Gastrocnemius medialis (tissue), 4 donors: Measurements from ENCODE around the gene AMBP.

ENCODE experiments used
- CTCF ChIP-seq, 5 experiments: fragments of 450-650 bp in 3 of 5; fragments of 200-600 bp in 2 of 5; sonication (generic) in 2 of 5; IDR thresholded peaks in 4 of 5; conservative IDR thresholded peaks in 1 of 5; 1 replicate in 4 of 5; 2 replicates in 1 of 5; pipeline ENCODE4 v1.5.1; 2016 to 2019; ENCODE audit warnings: antibody characterized with exemption in 5 of 5, mild to moderate bottlenecking in 3 of 5, moderate library complexity in 3 of 5
- POLR2A ChIP-seq, 2 donors: fragments of 450-650 bp; IDR thresholded peaks; one replicate each; pipeline ENCODE4 v1.6.1; 2017; ENCODE audit warnings: antibody characterized with exemption in 2 of 2, mild to moderate bottlenecking in 2 of 2, moderate library complexity in 2 of 2

DNA sequence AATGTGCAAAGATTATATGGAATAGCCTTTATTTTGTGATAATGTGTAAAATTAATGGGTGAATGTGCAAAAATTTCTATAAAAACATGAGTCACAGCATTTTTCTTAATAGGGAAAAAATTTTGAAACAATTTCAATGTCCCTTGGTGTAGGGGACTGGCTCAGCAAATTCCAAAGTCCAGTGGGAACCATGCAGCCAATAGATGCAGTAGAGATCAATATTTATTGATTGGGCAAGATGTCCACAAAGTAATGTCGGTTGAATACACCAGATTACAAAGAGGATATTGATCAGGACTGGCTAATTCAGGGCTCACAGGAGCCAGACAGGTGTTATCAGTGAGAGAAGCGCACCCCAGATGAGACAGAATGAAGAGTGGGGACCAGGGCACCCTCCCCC, 62.5 kb downstream of the AMBP start:
- no peak for TF ChIP-seq CTCF (IDR thresholded peaks at IDR 0.05 in 4 of 5, conservative IDR thresholded peaks at IDR 0.05 in 1 of 5)
- TF ChIP-seq POLR2A (IDR thresholded peaks at IDR 0.05) = no peak
